SK-N-SH treated with all-trans-retinoic acid at 6 μM for 48 hours (cell line): ENCODE measurements around the gene NGEF.

Source experiments
- OSR1 ChIP-seq: fragments of 250-450 bp; sonication (Bioruptor Pico); IDR thresholded peaks from 2 replicates; pipeline ENCODE4 v1.8.0; 2022; ENCODE audit warnings: moderate library complexity, mild to moderate bottlenecking, inconsistent platforms
- TF ChIP-seq, protein P1 (sequence below): fragments of 250-450 bp; sonication (Bioruptor Pico); IDR thresholded peaks from 2 replicates; pipeline ENCODE4 v1.8.0; 2020; ENCODE audit warnings: mild to moderate bottlenecking, moderate library complexity, borderline replicate concordance

DNA sequence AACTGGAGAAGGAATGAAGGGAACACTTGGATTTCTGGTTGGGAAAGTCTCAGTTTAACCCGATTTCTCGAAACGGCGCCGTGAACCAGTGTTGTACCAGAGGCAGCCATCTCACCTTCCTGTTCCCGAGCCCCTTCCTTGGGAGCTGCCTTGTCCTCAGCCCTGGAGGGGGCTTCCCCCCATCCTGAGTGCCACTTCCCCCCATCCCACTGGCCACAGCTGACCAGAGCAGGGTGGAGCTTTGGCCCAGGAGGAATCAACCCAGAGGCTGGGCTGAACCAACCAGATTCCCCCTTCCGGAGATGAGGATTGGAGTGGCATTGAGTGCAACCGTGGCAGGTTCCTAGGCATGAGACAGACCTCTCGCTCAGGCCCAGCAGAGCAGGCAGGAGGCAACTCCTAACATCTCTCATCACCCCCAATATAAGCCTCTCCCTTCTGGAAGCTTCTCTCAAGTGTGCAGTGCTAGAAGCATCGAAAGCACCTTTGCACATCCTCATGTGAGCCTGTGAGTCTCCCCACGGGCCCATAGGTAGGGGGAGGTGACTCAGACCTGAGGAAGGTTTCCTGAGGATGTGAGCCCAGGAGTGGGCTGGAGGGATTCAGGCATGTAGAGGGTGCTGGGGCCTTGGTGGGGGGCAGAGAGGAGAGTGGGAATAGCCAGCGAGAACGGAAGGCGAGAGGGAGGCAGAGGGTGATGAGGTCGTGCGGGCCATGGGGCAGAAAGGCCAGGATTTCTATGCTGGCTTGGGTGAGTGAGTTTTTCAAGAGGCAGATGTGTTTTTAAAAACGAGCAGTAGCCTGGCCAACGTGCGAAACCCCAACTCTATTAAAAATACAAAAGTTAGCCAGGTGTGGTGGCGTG is 11.9 kb downstream of the NGEF start:
- TF ChIP-seq, protein P1, sequence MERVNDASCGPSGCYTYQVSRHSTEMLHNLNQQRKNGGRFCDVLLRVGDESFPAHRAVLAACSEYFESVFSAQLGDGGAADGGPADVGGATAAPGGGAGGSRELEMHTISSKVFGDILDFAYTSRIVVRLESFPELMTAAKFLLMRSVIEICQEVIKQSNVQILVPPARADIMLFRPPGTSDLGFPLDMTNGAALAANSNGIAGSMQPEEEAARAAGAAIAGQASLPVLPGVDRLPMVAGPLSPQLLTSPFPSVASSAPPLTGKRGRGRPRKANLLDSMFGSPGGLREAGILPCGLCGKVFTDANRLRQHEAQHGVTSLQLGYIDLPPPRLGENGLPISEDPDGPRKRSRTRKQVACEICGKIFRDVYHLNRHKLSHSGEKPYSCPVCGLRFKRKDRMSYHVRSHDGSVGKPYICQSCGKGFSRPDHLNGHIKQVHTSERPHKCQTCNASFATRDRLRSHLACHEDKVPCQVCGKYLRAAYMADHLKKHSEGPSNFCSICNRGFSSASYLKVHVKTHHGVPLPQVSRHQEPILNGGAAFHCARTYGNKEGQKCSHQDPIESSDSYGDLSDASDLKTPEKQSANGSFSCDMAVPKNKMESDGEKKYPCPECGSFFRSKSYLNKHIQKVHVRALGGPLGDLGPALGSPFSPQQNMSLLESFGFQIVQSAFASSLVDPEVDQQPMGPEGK (CRISPR knock-in tag) = no peak
- no peak for TF ChIP-seq OSR1 (CRISPR knock-in tag)
